A673 (cell line): ENCODE results near the gene PLPP2.

Source experiments
- EZH2 ChIP-seq: fragments of 200-600 bp; sonication (generic); IDR thresholded peaks from 2 replicates; pipeline ENCODE4 v1.6.1; 2017; ENCODE audit warnings: borderline replicate concordance, low read depth, mild to moderate bottlenecking, mixed read lengths, antibody characterized with exemption, low read length; ENCODE audit not compliant: poor library complexity, severe bottlenecking
- TF ChIP-seq, protein P1 (sequence below): fragments of 300-800, 200-600 bp; sonication (generic); conservative IDR thresholded peaks from 2 replicates; pipeline ENCODE4 v1.5.1; 2017; ENCODE audit warnings: low read depth, mild to moderate bottlenecking, antibody characterized with exemption, low read length, moderate library complexity, mixed read lengths

- TF ChIP-seq, protein P1, sequence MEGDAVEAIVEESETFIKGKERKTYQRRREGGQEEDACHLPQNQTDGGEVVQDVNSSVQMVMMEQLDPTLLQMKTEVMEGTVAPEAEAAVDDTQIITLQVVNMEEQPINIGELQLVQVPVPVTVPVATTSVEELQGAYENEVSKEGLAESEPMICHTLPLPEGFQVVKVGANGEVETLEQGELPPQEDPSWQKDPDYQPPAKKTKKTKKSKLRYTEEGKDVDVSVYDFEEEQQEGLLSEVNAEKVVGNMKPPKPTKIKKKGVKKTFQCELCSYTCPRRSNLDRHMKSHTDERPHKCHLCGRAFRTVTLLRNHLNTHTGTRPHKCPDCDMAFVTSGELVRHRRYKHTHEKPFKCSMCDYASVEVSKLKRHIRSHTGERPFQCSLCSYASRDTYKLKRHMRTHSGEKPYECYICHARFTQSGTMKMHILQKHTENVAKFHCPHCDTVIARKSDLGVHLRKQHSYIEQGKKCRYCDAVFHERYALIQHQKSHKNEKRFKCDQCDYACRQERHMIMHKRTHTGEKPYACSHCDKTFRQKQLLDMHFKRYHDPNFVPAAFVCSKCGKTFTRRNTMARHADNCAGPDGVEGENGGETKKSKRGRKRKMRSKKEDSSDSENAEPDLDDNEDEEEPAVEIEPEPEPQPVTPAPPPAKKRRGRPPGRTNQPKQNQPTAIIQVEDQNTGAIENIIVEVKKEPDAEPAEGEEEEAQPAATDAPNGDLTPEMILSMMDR: no peak
- TF ChIP-seq EZH2: no peak
These were observed 19.0 kb upstream of the PLPP2 start for GRCh38 chr19:310141-310651.
